NCI-H2196 (cell line): ENCODE results near the gene CCDC158.
"Not testable (repeated sequence)": the region's sequence is repeated elsewhere in the genome, so short reads cannot be mapped to it uniquely, and the experiment has no call there.

Experiments
- DNase-seq: peaks from one replicate; lab custom pipeline; 2025; ENCODE audit not compliant: unreplicated experiment; lab: John Stamatoyannopoulos, UW

The CCDC158 gene

GRCh38 chr4:76420762-76421581 lies at the start of gene CCDC158:
Gene CCDC158 (minus strand): TSS chr4:76421141. CDS start chr4:76403207, 17,934 bp downstream.
- no peak for DNase-seq

- no peak for DNase-seq
Measured at GRCh38 chr4:76470532-76470931, 49.6 kb upstream of the CCDC158 start.

GRCh38 chr4:76470064-76470463 lies 49.1 kb upstream of the CCDC158 start:
- DNase-seq, result no peak

GRCh38 chr4:76463568-76463967 lies 42.6 kb upstream of the CCDC158 start:
- DNase-seq, result no peak

GRCh38 chr4:76459291-76459723 lies 38.4 kb upstream of the CCDC158 start:
- DNase-seq, result no peak

GRCh38 chr4:76458825-76459224 lies 37.9 kb upstream of the CCDC158 start:
- DNase-seq, result no peak

GRCh38 chr4:76458297-76458696 lies 37.4 kb upstream of the CCDC158 start:
- no peak for DNase-seq

GRCh38 chr4:76457885-76458284 lies 36.9 kb upstream of the CCDC158 start:
- DNase-seq, result no peak

- not testable (repeated sequence) for DNase-seq
Measured at GRCh38 chr4:76454073-76454472, 33.1 kb upstream of the CCDC158 start.

- DNase-seq, result no peak
Measured at GRCh38 chr4:76453232-76453631, 32.3 kb upstream of the CCDC158 start.

GRCh38 chr4:76449833-76450232 lies 28.9 kb upstream of the CCDC158 start:
- DNase-seq, result no peak

GRCh38 chr4:76449362-76449767 lies 28.4 kb upstream of the CCDC158 start:
- no peak for DNase-seq

GRCh38 chr4:76448211-76448610 lies 27.3 kb upstream of the CCDC158 start:
- no peak for DNase-seq

- DNase-seq, result no peak
Measured at GRCh38 chr4:76447393-76447851, 26.5 kb upstream of the CCDC158 start.

- DNase-seq, result no peak
Measured at GRCh38 chr4:76445911-76446310, 25.0 kb upstream of the CCDC158 start.

GRCh38 chr4:76443376-76443775 lies 22.4 kb upstream of the CCDC158 start:
- no peak for DNase-seq

- no peak for DNase-seq
Measured at GRCh38 chr4:76442807-76443206, 21.9 kb upstream of the CCDC158 start.

- no peak for DNase-seq
Measured at GRCh38 chr4:76441881-76442280, 20.9 kb upstream of the CCDC158 start.

- DNase-seq, result no peak
Measured at GRCh38 chr4:76439491-76439890, 18.6 kb upstream of the CCDC158 start.

GRCh38 chr4:76435528-76436319 lies 14.8 kb upstream of the CCDC158 start:
- no peak for DNase-seq

- DNase-seq, result no peak
Measured at GRCh38 chr4:76434901-76435527, 14.1 kb upstream of the CCDC158 start, which contains the start of gene SHROOM3. Gene SHROOM3 (plus strand): TSS chr4:76435229. CDS start chr4:76436053, 824 bp downstream.
